IMR-90 (cell line): ENCODE results near the gene SLC25A15. TPM values are rescaled to one million over a fixed set of nuclear protein-coding genes. Genes with fewer than 3 reads are reported as not detected.

Experiments used
- ATAC-seq: fragments of 200-7000 bp; cut with Tn5 transposase; 2 replicates; pipeline ENCODE4 v1.9.1; 2020; ENCODE audit warnings: low read depth, mild to moderate bottlenecking, moderate library complexity
- BruUV-seq: library from RNA; stranded (reverse); fragments of 400-500 nt; replicated peaks from 2 replicates; lab custom pipeline; 2021; lab: Mats Ljungman, UMichigan
- CTCF ChIA-PET: fragments of 300-600 bp; formaldehyde crosslinking; extraction: SDS; loops from one replicate; lab custom pipeline; 2021; ENCODE audit warnings: antibody characterized with exemption; lab: Yijun Ruan, JAX
- POLR2A ChIA-PET: fragments of 300-600 bp; sonication (Branson Sonifier 250); formaldehyde crosslinking; loops from one replicate; lab custom pipeline; 2022; ENCODE audit warnings: antibody characterized with exemption; ENCODE audit not compliant: unreplicated experiment; lab: Charles Lee
- DNase-seq: peaks from one replicate; pipeline ENCODE4 v3.0.0; 2013
- H2AFZ ChIP-seq: replicated peaks from 2 replicates; pipeline ENCODE3; 2013; ENCODE audit warnings: low read length, mild to moderate bottlenecking; ENCODE audit not compliant: poor library complexity
- H2AK5ac ChIP-seq: 2 replicates; pipeline ENCODE4 v1.6.1; 2013; ENCODE audit warnings: low read depth, low read length, inconsistent platforms
- H2AK9ac ChIP-seq: replicated peaks from 2 replicates; pipeline ENCODE3; 2013; ENCODE audit warnings: mild to moderate bottlenecking, low read depth, low read length, moderate library complexity; ENCODE audit not compliant: poor library complexity
- H2BK120ac ChIP-seq: 2 replicates; pipeline ENCODE4 v1.6.1; 2013; ENCODE audit warnings: low read depth, low read length, inconsistent platforms
- H2BK15ac ChIP-seq: 3 replicates; pipeline ENCODE4 v1.6.1; 2013; ENCODE audit warnings: low read depth, low read length, inconsistent platforms
- H2BK20ac ChIP-seq: 2 replicates; pipeline ENCODE4 v1.6.1; 2013; ENCODE audit warnings: low read depth, mild to moderate bottlenecking, inconsistent platforms, low read length, moderate library complexity
- H2BK5ac ChIP-seq: 2 replicates; pipeline ENCODE4 v1.6.1; 2013; ENCODE audit warnings: mild to moderate bottlenecking, low read depth, low read length, inconsistent platforms; ENCODE audit not compliant: poor library complexity, severe bottlenecking
- H3K14ac ChIP-seq: replicated peaks from 2 replicates; pipeline ENCODE4 v1.6.1; 2013; ENCODE audit warnings: low read depth, low read length, inconsistent platforms
- H3K18ac ChIP-seq: 2 replicates; pipeline ENCODE4 v1.6.1; 2013; ENCODE audit warnings: low read depth, low read length, control low read depth
- H3K23ac ChIP-seq: 2 replicates; pipeline ENCODE4 v1.6.1; 2013; ENCODE audit warnings: low read depth, low read length, inconsistent platforms
- H3K27ac ChIP-seq: 2 replicates; pipeline ENCODE4 v1.5.1; 2013; ENCODE audit warnings: mild to moderate bottlenecking, control low read depth, low read length; ENCODE audit not compliant: insufficient read depth
- H3K27me3 ChIP-seq: 2 replicates; pipeline ENCODE4 v1.6.1; 2013; ENCODE audit warnings: low read length; ENCODE audit not compliant: control insufficient read depth, insufficient read depth
- H3K36me3 ChIP-seq: 2 replicates; pipeline ENCODE4 v1.6.1; 2013; ENCODE audit warnings: low read length, mixed read lengths; ENCODE audit not compliant: control insufficient read depth, insufficient read depth
- H3K4ac ChIP-seq: 2 replicates; pipeline ENCODE4 v1.6.1; 2013; ENCODE audit warnings: low read depth, low read length, inconsistent platforms
- H3K4me1 ChIP-seq: 2 replicates; pipeline ENCODE4 v1.6.1; 2013; ENCODE audit warnings: low read length, mixed read lengths; ENCODE audit not compliant: control insufficient read depth, insufficient read depth
- H3K4me2 ChIP-seq: 2 replicates; pipeline ENCODE4 v1.6.1; 2013; ENCODE audit warnings: low read depth, mild to moderate bottlenecking, control low read depth, low read length, moderate library complexity
- H3K4me3 ChIP-seq: 2 replicates; pipeline ENCODE4 v1.5.1; 2013; ENCODE audit warnings: low read depth, mild to moderate bottlenecking, control low read depth, low read length, moderate library complexity; ENCODE audit not compliant: insufficient read depth
- H3K56ac ChIP-seq: 2 replicates; pipeline ENCODE4 v1.6.1; 2013; ENCODE audit warnings: low read length, inconsistent platforms; ENCODE audit not compliant: insufficient read depth; ENCODE audit errors: extremely low read depth
- H3K79me1 ChIP-seq, 2 experiments: 2 replicates each; pipeline ENCODE4 v1.6.1; 2013; ENCODE audit warnings: low read length in 2 of 2, inconsistent platforms in 1 of 2, low read depth in 1 of 2
- H3K9ac ChIP-seq: 2 replicates; pipeline ENCODE4 v1.6.1; 2013; ENCODE audit warnings: low read depth, low read length, control low read depth
- H3K9me1 ChIP-seq: 2 replicates; pipeline ENCODE4 v1.6.1; 2013; ENCODE audit warnings: low read length, inconsistent platforms; ENCODE audit not compliant: insufficient read depth
- H3K9me3 ChIP-seq: 2 replicates; pipeline ENCODE4 v1.6.1; 2013; ENCODE audit warnings: low read length; ENCODE audit not compliant: control insufficient read depth, insufficient read depth
- H4K20me1 ChIP-seq: 2 replicates; pipeline ENCODE4 v1.6.1; 2013; ENCODE audit warnings: low read length, inconsistent platforms; ENCODE audit not compliant: insufficient read depth
- H4K5ac ChIP-seq: 2 replicates; pipeline ENCODE4 v1.6.1; 2013; ENCODE audit warnings: mild to moderate bottlenecking, low read depth, low read length, control low read depth
- H4K8ac ChIP-seq, 2 experiments: 2 replicates each; pipeline ENCODE4 v1.6.1; 2013; ENCODE audit warnings: low read depth in 2 of 2, low read length in 2 of 2, control low read depth in 1 of 2, inconsistent platforms in 1 of 2
- H4K91ac ChIP-seq: 2 replicates; pipeline ENCODE4 v1.6.1; 2013; ENCODE audit warnings: low read depth, low read length, inconsistent platforms; ENCODE audit not compliant: insufficient read depth
- CTCF ChIP-seq: conservative IDR thresholded peaks from 2 replicates; pipeline ENCODE4 v1.5.1; 2012; ENCODE audit warnings: mild to moderate bottlenecking, low read depth, low read length, improper control_type of control experiment
- POLR2A ChIP-seq: IDR thresholded peaks from 2 replicates; pipeline ENCODE4 v1.6.1; 2012; ENCODE audit warnings: mild to moderate bottlenecking, low read depth, low read length
- WGBS, 2 experiments: methylation state at CpG; one replicate each; pipeline versions ENCODE4 v1.1.5 to v1.1.7; 2013; ENCODE audit warnings: missing lambda C conversion rate in 2 of 2; ENCODE audit not compliant: insufficient read length in 1 of 2; ENCODE audit errors: extremely low coverage in 2 of 2; 5-methylcytosine and 5-hydroxymethylcytosine counted together
- dilution Hi-C: fragments of 300-500 bp; cut with HindIII; formaldehyde crosslinking; loops from one replicate; pipeline ENCODE4 v1.14.3; 2018; ENCODE audit warnings: low sequenced_read_pairs; ENCODE audit not compliant: unreplicated experiment
- in situ Hi-C: fragments of 300-500 bp; cut with MboI; formaldehyde crosslinking; loops from 3 replicates; pipeline ENCODE4 v1.14.3; 2019; ENCODE audit warnings: low sequenced_read_pairs, inconsistent platforms, mixed read lengths
- intact Hi-C: fragments of 100-400 bp; cut with micrococcal nuclease; formaldehyde crosslinking; loops from 2 replicates; pipeline ENCODE4 v1.10.0; 2022
- polyA plus RNA-seq, 3 experiments: library from polyadenylated mRNA; depleted of rRNA; stranded (reverse); fragments of >200 nt; gene quantifications; 2 replicates each; pipeline ENCODE4 v1.2.3, GENCODE V29; 2012; ENCODE audit warnings: low replicate concordance in 1 of 3
- total RNA-seq: library from RNA; depleted of rRNA; stranded (reverse); fragments of >200 nt; gene quantifications from 2 replicates; pipeline ENCODE4 v1.2.3, GENCODE V29; 2012

SLC25A15 gene
- total and polyA plus RNA-seq, 2 of the 4 experiments (the other 2 are of a cell fraction), result 5.4 to 13.3 TPM

- H4K91ac ChIP-seq, result peak overlapping the region; percentile 78
- peak overlapping the region; percentile 94 for H4K5ac ChIP-seq
- intact Hi-C loops, result loop anchor here (10.0 kb wide), 2 partner anchors 284 to 1086 kb away; no protein-coding TSS in a partner anchor
- peak overlapping the region; percentile 75; the same call in 1 of the 2 replicates for H2AK5ac ChIP-seq
- H3K56ac ChIP-seq, result peak overlapping the region; percentile 79
- H2AK9ac ChIP-seq, result peak overlapping the region; percentile 98
- no TSS peak for BruUV-seq
- WGBS, 2 experiments, result 0% methylated on average over 2 of the region's 9 CpGs; no CpG with 5 or more reads in 1 of the 2 experiments
- no peaks in the 10 kb centered on the region for H3K36me3 ChIP-seq
- CTCF ChIA-PET, result interaction anchor here (0.5 kb wide), 1 partner anchor 1738 kb away, joined by 3 read pairs; no protein-coding TSS in a partner anchor
- H3K4ac ChIP-seq, result peak overlapping the region; percentile 95
- peak overlapping the region; percentile 97 for H3K14ac ChIP-seq
- ATAC-seq, result no peak
- H3K23ac ChIP-seq, result peak overlapping the region; percentile 97
- POLR2A ChIA-PET, result no interaction called here
- peak overlapping the region; percentile 63; the same call in 1 of the 2 replicates for H2BK120ac ChIP-seq
- H3K4me2 ChIP-seq, result peak overlapping the region; percentile 98
- H3K9ac ChIP-seq, result peak overlapping the region; percentile 96
- 0 out of 3 replicates have a peak overlapping the region, but pooled peaks have one; percentile 10 for H2BK15ac ChIP-seq
- DNase-seq, result no peak
- H3K9me1 ChIP-seq, result no peaks in the 10 kb centered on the region; the same call in 1 of the 2 replicates
- peak overlapping the region; percentile 100 for H2AFZ ChIP-seq
- peak overlapping the region; percentile 94 for H3K4me3 ChIP-seq
- dilution Hi-C loops, result no loop called here
- H3K27ac ChIP-seq, result peak overlapping the region; percentile 88
- no peaks in the 10 kb centered on the region for H3K9me3 ChIP-seq
- no peaks in the 10 kb centered on the region for H3K27me3 ChIP-seq
- TF ChIP-seq CTCF (0 out of 2 replicates have a peak, but pooled peaks have one; percentile 4), POLR2A (no peak)
- peaks cover 9 to 22% of the 10 kb centered on the region in 2 experiments for H3K79me1 ChIP-seq
- H2BK5ac ChIP-seq, result peak overlapping the region; percentile 90
- H4K20me1 ChIP-seq, result no peaks in the 10 kb centered on the region
- peak overlapping the region; percentile 74 to 98 for H4K8ac ChIP-seq
- no peaks in the 10 kb centered on the region for H3K4me1 ChIP-seq
- in situ Hi-C loops, result no loop called here
- no peak overlapping the region for H3K18ac ChIP-seq
- H2BK20ac ChIP-seq, result no peak overlapping the region
These were observed 18.8 kb upstream of the SLC25A15 start for GRCh38 chr13:40770609-40770933.
